ENCODE measurements around the gene IQSEC1.

IQSEC1 gene

DNA sequence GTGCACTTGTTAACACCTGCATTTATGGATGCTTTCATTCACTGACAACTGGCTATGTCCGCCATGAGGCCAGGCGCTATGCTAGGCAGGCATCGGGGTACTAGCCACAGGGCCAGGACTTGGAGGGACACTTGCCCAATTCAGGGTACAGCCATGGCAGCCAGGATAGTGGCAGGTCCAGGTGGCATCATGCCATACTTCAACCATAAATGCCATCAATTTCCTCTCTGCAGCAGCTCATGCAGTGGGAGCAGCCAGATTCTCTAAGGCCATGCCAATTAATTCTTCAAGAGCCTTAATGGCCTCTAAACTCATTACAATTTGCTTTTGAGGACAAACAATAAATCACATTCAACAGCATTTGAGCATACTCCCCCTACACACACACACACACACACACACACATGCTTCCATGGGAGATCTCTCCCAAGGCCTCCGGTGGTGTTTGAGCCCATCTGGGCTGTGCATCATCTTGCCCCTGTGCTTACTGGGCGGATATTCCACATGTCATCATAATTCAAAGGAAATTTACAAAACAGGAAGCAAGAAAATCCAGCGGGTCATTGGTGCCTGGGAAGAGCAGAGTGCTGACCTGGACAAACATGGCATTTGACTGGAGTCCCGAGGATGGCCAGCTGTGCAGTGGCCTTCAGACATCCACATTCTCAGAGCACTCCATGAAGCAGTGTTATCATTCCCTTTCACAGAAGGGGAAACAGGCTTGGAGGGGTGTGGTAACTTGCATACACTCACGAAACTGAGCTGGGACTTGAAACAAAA lies 109.1 kb downstream of the IQSEC1 start:
- DNase-seq: no peak

DNA sequence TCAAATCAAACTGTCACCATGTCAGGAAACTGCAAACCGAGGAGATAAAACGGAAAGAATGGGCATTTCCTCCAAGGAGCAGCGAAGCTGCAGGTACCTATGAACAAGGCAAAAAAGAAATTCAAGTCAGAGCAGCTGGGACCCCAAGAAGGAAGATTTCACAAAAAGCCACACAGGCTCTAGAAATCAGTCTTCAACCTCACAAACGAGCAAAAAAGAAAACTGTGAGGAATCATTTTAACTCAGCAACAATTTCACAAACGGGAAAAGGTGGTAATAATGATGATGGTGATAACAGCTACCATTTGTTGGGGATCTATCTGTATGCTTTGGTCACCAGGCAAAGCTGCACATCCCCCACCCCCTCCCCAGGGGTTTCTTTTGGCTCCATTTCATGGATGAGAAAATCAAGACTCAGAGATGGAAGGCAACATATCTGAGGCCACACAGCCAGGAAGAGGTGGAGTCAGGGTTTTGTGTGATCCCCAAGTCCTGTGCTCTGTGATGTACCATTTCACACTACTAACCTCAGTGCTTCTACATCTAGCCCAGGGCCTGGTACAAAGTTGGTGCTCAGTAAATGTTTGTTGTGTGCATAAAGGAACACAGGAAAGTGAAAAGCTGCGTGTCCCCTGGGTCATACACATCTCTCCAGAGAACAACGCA lies 109.9 kb downstream of the IQSEC1 start:
- no peak for DNase-seq

DNA sequence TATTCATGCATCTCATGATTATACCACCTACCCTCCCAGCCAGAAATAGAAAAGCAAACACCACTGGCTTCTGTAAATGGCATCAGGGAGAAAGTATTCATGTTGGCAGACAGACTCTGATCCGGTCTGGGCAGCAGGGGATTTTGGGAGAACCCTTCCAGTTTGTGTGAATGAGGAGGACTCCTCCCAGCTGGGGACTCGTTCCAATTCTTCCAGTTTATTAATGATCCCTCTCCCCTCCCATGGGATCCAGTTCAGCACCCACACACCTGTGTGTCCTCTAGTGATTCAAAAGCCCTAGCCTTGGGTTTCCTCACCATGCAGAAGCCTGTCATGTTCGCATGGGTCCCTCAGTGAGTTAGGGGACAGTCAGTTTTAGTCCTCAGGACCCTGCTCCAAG lies 110.9 kb downstream of the IQSEC1 start:
- DNase-seq: no peak

DNA sequence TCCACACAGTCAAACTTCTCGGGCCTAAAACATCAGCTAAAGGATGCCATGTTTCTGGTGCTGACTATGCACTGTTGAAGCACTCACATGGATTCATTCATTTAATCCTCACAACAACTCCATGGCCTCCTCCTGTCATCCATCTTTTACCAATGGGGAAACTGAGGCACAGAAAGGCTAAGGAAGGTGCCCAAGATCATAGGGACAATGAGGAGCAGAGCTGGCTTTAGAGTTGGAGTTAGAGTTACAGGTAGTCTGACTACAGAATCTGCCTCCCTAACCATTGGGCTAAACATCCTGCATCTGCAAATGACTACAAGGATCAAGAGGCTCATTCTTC lies 111.6 kb downstream of the IQSEC1 start:
- DNase-seq: no peak

DNA sequence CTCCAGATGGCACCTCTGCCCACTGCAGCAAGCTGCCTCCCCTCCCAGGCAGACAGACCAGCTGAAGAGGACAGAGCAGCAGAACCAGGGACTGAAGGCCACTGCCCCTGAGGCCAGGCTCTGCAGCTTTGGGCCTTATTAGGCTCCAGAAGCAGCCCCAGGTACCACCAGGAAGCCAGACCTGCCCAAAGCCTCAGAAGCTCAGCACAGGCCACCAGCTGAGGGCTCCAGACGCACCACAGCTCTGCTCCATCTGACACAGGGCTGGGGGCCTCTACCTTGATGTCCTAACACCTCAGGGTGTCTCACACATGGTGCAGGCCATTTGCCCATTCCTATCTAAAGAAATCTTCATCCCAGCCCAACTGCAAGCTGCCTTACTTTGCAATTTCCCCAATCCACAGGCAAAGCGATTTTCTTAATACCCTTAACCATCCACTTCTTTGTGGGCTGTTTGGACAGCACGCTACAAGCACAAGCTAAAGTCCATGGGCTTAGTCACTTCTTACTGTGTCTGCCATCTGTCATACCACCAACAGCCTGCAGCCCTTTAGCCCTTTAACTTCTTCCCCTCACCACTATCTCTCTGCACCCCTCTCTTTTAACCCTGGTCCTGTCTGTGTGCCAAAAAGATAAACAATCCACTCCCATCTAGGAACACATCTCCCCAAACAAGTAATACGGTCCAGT lies 112.1 kb downstream of the IQSEC1 start:
- DNase-seq: no peak

DNA sequence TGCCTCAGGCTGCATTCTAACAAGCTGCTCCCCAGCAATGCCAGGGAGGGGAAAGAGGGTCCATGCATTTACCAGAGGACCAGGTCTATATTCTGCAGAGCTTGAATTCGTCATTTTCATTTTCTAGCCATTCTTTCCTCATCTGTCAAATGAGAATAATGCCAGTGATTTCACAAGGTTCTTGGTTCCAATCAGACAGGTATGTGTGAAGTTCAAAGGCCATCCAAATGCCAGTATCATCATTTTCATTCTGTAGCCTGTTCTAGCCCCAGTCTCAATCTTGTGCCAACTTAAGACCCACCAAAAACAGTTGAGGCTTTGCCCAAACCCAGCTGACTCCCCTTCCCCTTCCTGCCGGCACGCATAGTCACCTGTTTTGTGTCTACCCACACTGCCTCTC lies 112.7 kb downstream of the IQSEC1 start:
- DNase-seq: no peak

DNA sequence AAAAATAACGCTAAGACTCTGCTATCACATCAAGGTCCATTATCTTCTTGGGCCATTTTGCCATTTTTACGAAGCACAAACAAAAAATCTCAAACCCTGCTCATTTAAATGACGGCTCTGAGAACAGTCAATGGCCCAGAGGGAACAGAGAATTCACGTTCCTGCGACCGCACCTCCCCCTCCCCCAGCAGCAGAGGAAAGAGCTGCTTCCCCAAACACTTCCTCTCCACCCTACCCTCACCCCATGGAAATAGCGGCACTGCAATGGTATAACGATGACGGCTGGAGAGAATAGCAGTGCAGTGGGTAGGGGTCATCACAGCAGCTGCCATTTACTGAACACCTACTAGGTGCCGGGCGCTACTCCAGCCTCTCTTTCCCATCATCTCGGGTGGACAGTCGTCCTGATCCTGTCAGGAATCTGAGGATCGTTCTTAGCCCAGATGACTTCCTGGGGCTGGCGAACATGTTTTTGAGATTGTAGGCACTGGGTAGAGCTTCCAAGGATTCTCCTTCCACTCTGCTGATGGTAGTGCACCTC lies 113.3 kb downstream of the IQSEC1 start:
- no peak for DNase-seq

DNA sequence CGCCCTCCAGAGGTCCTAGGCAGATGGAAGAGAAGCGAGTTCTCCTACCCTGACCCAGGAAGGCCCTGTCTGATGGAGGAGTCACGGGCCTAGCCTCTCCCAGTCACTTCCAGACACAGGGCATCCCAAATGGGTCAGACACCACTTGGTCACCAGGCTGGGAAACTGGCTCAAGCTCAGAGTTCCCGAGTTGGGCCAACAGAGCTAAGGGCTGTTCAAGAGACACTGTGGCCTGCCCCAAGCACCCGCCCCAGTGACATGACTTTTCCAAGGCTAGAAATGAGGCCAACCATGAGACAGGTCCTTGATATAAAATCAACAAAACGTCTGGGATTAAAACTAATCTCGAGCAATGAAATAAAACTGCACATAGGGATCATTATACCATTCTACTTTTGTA lies 113.8 kb downstream of the IQSEC1 start:
- DNase-seq: no peak

DNA sequence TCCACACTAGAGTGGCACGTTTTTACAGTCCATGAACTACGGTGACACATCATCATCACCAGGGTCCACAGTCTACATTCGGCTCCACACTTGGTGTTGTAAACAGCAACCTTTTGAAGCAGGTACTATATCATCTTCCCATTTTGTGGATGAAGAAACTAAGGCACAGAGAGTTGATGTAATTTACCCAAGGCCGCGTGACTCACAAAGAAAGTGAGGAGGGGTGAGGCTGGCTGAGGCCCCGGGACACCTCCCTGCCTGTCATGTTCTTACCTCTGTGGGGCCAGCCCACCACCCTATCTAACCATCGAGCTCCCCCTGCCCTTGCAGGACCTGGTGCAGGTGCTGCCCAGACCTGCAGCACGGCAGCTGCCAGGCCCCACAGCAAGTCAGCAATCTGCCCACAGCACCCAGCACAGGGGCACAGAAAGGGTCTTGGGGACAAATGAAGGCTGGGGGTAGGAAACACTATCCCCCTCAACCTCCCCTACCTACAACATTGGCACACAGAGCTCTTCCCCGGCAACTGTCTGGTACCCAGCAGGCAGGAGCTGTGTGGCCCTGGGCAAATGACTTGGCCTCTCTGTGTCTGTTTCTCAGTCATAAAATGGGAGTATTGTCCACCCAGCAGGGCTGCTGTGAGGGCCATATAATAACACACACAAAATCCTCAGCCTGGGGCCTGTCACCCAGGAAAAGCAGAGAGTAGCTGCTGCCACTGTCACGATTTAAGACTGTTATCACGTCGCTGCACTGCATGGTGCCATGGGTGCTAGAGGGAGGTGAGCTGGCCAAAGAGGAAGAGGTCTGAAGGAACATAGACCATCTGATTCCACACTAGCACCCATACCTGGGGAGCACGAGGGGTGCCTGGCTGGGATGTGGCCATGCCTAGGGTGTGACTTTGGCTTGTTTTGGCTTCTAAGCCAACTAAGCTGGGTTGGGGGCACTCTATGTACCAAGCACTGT lies 115.1 kb downstream of the IQSEC1 start:
- DNase-seq: no peak

DNA sequence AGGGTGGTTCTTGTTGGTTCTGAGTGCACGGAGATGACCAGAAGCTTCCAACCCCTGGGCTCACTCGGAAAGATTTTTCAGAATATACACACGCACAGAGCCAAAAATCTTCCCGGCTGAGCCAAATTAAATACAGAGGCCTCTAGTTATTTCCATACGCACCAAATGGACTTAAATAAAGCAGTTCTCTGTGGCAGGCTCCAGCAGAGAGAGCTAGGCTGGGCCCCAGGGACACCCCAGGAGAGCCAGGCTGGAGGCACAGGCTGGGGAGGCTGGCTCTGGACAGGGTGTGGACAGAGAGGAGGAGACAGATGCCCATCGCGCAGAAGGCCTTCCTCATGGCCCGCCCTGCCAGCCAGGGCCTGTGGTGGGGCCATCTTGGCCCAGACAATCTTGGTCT lies 115.9 kb downstream of the IQSEC1 start:
- DNase-seq: no peak

DNA sequence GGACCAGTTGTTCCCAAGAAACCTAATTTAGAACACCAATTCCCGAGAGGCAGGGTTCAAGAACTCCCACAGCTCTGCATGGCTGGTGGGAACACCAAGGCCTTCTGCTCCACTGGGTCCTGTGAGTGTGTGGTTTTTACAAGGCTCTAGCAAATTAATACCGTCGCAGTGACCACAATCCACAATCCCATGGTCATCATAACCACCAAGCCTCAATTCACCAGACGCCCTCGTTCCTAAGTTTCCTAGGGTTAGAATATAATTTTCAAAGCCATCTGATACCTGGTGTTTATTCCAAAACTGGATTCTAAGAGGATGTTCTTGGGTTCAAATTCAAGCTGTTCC lies 116.9 kb downstream of the IQSEC1 start:
- DNase-seq: no peak

DNA sequence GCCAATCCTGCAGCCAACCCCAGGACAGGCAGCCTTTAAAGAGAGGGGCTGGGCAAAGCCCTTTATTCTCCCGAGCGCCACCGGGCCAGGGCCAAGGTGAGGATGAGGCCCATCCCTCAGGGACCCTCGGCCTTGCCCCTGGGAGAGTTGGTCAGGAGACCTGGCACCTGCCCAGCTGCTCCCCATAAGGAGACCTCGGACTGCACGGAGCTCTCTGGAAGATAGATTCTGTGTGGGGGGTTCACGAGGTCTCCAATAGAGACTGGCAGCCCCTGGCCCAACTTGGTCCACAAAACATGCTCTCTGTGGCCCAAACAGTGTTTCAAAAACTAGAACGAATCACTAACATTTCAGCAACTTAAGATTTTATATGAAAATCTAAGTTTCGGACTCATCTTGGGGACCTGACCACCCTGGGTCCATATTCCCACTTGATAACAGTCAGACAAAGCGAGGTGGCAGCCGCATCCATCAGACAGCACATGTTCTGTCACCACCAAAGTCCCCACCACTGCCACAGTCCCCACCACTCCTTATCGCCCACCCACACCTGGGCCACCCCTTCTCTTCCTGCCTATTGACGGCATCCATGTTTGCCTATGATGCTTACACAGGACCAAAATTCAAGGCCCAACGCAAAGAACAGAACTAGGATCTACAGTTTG lies 117.4 kb downstream of the IQSEC1 start:
- DNase-seq: no peak

DNA sequence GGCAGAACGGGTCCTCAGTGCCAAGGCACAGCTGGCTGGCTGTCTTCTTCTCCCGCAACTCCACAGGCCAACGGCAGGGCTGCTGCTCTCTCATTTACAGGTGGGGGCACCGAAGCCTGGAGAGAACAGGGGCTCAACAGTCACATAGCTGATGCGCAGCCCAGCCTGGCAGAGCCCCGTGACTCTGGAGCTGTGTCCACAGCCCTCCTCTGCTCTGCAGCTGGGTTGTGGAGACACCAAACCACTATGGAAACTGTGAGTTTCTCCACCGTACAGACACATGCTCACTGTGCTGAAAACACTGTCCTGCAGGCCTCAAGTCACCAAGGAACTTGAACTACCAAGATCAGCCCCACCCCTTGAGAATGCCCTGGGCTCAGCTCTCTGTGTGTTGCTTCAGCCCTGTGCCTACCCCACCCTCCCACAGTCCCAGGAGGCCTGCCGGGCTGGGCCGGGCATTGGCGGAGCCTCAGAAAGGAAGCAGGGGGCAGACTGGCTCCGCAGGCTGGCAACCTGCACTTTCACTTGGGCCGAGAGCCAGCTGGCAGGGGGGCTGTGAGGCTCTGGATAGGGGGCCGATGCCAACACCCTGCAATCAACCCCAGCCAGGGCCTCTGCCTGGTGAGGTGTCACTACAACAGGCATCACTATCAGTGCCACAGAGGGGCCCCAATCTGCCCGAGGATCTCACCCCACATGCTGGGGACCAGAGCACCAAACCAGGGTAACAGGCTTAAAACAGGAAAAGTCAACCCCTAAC lies 118.2 kb downstream of the IQSEC1 start:
- no peak for DNase-seq

DNA sequence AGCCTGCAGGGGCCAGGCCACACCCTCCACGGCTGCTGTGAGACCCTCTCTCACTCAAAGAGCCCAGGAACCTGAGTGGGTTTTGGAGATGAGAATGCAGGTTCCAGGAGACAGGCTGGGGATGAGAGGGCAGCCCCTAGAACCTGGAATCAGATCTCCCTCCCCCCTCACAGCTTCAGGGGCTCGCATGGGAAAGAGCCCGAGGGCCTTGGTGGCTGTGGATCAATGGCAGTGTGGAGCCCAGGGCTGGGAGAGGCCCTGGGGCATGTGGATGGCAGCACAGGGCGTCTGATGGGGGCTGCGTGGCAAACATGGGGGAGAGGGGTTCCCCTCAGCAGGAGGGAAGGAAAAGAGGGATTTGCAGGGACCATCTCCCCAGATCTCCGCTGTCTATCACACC lies 119.0 kb downstream of the IQSEC1 start:
- no peak for DNase-seq

DNA sequence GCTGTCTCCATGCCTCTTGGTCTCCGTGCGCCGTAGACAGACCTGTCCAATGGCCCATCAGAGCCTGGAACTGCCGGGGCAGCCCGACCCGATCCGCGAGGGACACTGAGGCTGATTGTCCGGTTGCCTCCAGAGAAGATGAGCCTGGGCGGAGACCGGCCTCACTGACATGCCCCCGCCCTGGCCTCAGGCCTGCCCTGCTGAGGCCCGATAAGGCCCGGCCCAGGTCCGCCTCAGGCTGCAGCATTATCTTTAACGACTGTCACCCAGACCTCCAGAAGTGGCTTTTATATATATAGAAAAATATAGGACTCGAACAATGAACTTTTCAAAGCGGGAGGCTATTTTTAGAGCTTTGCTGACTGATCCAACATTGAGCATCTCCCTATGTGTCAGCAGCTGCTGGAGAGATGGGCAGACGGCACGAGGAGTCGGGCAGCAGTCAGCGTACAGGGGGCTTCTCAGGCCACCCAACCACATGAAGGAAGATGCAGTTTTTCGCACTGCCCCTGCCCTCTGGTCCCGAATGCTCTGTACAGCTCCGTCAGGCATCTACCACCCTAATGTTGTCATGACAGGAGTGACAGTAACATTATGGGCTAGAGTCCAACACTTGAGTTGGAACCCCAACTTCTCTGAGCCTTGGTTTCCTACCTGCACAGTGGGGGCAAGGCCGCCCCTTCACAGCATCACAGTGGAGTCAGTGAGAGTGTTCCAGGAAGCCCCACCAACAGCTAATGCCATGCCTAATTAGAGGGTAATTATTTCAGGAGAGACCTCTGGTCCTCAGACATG lies 119.8 kb downstream of the IQSEC1 start:
- DNase-seq: no peak

DNA sequence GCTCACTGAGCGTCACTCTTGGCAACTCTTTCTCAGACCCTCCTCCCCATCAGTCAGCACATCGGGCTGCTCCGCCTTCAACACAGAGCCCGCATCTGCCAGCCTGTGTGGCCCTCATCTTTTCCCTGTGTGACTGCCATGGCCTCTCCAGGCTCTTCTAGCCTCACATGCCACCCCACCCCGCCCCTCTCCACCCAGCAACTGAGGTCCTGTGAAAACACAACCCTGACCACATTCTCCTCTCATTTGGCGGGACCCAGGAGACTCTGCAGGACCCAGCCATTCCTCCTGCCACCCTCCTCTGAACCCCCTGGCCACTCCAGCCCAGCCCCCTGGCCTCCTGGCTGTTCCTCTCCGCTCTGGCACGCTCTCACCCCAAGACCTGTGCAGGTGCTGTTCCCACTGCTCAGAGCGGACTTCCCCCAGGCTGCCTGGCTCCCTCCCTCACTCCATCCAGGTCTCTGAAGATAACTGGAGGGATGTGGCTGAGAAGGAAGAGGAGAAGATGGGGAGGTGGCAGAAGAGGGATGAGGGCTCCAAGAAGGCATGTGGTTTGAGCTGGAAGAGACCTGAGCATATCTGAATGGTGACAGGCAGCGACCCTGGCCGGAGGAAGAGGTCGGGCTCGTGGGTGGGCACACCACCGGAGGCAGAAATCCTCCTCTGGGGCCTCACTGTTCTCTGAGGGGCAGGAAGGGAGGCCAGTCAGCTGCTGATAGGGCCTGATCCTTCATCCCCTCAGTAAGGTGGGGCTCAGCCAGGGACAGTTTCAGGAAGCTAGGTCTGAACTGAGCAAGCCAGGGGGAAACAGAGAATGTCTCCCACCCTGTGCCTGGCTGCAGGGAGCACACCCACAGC lies 120.7 kb downstream of the IQSEC1 start:
- DNase-seq: no peak

DNA sequence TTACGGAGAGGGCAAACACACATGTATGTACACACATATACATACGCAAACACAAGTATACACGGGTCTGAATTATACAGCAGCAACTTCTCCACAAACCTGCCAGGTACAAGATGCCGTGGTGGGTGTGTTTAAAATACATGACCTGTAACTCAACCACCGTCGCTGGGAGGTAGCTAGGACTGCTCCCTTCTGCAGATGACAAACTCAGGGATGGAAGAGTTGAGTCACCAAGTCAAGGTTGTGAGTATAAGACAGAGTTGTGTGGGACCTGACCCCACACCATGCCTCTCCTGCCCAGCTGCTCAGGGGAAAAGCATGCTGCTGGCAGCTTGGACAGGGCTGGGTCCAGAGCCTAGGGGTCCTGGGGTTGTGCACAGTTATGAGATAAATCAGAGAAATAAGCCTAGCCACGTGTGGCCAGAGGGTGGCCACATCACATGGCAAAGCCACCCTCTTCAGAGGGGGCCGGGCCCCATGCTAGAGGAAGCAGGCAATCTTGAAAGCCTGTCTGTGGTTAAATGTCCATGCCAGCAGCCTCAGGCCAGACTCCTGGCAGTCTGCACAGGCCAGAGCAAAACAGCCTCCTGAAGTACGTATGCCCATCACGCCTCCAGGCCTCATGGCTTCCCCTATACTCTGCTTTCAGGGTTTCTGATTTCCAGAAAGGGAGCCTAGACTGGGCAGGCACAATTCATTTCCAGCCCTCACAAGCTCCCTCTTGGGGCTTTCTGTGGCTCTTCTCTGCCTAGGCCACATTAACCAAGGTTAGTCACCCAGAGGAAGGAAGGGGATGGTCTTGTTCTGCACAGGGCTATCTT lies 124.1 kb downstream of the IQSEC1 start:
- peak; percentile 31 for DNase-seq

DNA sequence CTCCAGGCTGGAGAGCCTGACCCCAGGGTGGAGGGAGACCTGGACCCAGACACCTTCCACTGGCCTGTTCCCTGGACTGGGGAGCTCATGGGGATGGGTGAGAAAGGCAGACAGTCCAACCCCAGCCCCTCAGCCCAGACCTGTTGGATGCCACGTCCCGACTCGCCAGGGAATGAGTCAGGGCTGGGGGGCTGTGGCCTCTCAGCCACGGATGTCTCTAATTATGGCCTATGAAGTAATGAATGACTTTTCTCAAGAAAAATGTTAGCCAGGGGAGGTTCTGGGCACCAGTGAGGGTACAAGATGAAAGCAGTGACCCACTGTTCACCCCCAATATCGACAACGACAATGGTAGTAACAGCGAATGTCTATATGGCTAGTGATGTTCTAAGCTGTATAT lies 124.9 kb downstream of the IQSEC1 start:
- DNase-seq: no peak

All from amniotic stem cell (primary cell).